Measurements from ENCODE around the gene ZBTB48.

ZBTB48 gene

DNA sequence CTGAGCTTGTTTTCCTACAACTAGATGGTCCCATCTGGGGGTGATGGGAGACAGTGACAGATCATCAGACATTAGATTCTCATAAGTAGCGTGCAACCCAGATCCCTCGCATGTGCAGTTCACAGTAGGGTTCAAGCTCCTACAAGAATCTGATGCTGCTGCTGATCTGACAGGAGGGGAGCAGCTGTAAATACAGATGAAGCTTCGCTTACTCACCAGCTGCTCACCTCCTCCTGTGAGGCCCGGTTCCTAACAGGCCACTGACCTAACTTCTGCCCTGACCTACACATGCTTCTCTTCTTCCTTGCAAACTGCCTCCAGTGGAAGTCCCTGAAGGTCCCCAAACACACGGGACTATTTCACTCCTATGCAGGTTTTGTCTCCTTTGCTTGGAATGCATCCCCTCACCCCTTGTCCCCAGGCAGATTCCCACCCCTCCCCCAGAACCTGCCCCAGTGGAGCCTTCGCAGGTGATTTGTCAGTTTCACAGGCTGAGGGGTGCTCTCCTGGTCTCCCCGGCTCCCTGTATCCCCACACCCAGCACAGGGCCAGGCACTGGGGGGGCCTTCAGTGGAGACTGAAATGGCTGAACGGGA lies 5.7 kb upstream of the ZBTB48 start:
- no peak for DNase-seq

DNA sequence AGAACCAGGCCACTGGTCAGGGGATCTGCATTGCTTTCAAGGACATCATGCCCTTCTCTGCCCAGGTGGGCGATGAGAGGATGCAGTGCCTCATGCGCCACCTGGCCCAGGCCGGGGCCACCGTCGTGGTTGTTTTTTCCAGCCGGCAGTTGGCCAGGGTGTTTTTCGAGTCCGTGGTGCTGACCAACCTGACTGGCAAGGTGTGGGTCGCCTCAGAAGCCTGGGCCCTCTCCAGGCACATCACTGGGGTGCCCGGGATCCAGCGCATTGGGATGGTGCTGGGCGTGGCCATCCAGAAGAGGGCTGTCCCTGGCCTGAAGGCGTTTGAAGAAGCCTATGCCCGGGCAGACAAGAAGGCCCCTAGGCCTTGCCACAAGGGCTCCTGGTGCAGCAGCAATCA lies 5.0 kb upstream of the ZBTB48 start:
- no peak for DNase-seq

DNA sequence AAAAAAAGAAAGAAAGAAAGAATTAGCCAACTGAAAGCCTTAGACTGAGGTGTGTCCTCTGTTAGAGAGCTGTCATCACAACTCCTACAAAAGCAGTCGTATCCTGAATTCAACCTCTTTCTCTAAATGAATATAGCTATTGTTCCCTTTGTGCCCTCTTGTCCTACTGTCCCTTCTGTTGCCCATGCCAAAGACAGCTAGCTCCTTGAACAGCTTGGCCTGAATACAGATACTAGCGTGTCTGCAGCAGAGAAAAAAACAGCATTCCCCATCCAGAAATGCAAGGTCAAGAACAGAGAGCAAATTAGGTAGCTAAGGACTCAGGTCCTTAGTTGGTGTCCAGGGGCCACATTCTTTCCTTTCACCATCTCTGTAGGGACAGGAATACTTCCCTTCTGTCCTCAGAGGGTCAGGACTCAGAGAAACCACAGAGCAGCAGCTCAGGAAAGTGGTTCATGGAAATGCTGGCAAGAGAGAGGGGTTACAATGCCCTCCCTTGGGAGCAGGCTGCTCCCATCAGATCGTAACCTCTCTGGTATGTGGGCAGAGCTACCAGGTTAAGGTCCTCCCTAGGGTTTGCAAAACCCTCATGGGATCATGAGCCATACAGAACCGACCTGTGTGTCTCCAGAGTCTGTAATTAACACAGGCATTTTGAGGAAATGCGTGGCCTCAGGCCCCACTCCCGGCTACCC lies 1.8 kb upstream of the ZBTB48 start:
- no peak for DNase-seq

DNA sequence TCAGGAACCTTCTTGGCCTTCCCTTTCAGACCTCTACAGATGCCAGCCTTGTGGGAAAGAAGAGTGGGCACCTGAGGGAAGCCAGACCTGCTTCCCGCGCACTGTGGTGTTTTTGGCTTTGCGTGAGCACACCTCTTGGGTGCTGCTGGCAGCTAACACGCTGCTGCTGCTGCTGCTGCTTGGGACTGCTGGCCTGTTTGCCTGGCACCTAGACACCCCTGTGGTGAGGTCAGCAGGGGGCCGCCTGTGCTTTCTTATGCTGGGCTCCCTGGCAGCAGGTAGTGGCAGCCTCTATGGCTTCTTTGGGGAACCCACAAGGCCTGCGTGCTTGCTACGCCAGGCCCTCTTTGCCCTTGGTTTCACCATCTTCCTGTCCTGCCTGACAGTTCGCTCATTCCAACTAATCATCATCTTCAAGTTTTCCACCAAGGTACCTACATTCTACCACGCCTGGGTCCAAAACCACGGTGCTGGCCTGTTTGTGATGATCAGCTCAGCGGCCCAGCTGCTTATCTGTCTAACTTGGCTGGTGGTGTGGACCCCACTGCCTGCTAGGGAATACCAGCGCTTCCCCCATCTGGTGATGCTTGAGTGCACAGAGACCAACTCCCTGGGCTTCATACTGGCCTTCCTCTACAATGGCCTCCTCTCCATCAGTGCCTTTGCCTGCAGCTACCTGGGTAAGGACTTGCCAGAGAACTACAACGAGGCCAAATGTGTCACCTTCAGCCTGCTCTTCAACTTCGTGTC lies 995 bp upstream of the ZBTB48 start:
- no peak for DNase-seq

DNA sequence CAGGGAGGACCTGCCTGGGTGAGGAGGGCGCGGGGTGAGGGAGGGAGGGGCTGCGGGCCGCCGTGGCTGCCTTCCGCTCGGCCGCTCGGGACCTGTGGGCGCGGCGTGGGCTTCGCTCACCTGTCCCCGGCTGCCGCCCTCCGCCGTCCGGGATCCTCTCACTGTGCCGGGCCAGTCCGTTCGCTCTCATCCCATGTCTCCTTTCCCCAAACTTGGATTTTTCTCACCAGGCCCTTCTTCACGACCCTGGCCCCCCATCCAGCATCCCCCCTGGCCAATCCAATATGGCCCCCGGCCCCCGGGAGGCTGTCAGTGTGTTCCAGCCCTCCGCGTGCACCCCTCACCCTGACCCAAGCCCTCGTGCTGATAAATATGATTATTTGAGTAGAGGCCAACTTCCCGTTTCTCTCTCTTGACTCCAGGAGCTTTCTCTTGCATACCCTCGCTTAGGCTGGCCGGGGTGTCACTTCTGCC lies 362 bp downstream of the ZBTB48 start:
- DNase-seq = no peak

DNA sequence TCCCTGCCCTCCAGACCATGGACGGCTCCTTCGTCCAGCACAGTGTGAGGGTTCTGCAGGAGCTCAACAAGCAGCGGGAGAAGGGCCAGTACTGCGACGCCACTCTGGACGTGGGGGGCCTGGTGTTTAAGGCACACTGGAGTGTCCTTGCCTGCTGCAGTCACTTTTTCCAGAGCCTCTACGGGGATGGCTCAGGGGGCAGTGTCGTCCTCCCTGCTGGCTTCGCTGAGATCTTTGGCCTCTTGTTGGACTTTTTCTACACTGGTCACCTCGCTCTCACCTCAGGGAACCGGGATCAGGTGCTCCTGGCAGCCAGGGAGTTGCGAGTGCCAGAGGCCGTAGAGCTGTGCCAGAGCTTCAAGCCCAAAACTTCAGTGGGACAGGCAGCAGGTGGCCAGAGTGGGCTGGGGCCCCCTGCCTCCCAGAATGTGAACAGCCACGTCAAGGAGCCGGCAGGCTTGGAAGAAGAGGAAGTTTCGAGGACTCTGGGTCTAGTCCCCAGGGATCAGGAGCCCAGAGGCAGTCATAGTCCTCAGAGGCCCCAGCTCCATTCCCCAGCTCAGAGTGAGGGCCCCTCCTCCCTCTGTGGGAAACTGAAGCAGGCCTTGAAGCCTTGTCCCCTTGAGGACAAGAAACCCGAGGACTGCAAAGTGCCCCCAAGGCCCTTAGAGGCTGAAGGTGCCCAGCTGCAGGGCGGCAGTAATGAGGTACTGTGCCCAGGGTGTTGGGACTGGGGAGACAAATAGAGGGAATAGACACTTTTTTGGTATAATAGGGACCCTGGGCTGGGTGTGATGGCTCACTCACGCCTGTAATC lies 1.0 kb downstream of the ZBTB48 start:
- DNase-seq = no peak

DNA sequence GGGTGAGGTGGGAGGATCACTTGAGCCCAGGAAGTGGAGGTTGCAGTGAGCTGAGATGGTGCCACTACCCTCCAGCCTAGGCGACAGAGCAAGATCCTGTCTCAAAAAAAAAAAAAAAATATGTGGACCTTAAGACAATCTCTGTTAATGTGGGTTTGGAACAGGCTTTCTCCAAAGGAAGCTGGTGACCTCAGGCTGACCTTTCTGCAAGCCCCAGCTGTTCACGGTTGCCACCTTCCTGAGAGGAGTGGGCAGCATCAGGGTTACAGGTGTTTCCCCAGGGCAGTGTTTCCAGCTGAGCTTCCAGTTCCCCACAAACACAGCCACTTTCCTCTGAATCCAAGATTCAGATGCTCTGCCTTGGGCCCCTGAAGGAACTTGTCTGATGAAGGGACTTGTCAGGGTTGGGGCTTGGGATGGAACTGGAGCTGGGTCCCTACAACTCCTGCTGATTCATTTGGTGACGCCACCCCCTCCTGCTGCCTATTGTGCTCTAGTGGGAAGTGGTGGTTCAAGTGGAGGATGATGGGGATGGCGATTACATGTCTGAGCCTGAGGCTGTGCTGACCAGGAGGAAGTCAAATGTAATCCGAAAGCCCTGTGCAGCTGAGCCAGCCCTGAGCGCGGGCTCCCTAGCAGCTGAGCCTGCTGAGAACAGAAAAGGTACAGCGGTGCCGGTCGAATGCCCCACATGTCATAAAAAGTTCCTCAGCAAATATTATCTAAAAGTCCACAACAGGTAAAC lies 1.9 kb downstream of the ZBTB48 start:
- DNase-seq = no peak

DNA sequence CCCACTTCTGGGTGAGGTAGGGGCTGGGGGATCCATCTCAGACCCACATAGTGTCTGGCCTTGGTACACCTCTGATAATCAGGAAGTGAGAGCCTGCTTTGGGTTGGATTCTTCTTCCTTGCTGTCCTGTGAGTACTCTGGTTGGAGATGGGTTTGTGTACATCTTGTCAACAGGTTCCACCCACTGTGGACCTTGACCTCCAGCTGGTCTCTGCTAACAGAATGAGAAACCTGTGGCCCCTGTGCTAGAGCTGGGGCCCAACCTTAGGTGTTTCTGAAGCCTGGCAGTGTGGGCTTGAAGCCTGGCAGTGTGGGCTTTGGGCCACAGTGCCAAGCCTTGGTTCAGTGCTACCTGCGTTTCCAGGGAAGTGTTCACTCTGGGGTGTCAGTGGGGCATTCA lies 2.6 kb downstream of the ZBTB48 start:
- DNase-seq = no peak

DNA sequence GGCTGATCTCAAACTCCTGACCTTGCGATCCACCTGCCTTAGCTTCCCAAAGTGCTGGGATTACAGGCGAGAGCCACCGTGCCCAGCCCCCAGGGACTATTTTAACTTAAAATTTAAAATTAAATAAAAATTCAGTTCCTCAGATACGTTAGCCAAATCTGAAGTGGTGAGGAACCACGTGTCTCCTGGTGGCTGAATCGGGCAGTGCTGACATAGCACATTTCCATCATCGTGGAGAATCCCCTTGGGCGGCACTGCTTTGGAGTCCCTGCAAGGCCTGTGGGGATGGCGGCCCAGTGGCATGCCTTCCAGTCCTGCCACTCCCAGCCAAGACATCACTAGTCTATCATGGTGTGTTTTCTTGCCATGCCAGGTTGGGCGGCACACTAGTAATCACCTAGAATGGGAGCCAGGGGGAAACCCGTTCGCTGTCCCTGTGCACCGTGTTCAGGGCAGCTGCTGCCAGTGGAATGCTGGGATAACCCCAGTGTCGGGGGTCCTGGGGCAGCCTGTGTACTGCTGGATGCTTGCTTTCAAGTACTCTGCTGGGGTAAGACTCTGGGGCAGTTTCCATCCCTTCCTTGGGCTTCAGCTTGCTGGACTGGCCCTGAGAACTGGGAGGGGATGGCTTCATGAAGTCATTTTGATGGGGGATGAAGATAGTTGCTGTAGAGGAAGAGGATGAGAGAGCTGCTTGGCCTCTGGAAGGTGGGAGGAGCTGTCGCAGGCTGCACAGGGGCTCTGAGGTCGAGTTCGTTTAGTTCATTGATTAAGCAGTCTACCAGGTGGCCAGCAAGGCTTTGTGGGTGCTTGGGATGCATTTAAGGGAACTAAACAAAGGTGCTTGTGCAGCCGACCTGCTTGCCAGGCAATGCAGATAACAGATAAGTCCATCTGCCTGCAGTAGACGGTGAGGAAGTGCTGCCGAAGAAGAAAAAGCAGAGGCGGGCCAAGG lies 4.6 kb downstream of the ZBTB48 start:
- DNase-seq = no peak

DNA sequence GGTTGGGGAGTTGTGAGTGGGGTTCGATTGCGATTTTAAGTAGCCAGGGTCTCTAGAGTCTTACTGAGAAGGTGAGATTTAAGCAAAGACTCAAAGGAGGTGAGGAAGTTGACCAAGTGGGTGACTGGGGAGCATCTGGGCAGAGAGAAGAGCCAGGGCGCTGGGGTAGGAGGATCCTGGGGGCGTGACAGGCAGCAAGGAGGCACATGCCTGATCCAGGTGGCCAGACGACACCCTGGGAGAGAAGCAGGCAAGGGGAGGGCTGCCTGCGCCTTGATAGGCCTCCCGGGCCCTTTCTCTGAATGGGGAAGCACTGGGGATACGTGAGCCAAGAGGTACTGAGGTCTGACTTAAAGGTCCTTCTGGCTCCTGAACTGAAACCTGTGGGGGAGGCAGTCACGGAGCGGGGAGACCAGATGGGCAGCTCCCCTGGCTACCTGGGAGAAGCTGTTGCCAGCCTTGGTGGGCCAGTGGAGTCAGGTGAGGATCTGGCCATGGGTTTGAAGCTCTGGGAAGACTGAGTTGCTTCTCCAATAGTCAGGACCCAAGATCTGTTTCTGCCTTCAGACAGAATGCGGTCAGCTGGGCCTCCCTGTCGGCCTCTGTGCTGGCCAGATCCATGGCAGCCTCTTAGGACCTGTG lies 5.4 kb downstream of the ZBTB48 start:
- DNase-seq = no peak

DNA sequence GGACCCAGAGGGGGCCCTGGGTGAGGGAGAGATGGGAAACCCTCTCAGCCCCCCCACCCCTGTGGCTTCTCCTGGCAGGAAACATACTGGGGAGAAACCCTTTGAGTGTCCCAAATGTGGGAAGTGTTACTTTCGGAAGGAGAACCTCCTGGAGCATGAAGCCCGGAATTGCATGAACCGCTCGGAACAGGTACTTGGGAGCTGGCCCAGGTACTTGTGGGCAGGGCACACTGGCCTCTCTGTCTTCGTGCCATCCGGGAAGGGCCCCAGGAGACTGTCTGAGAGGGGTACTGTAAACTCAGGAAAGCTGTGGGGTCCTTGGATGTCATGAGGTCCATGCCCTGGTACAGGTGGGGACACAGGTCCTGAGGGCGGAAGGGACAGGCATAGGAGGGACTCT lies 6.0 kb downstream of the ZBTB48 start:
- DNase-seq = no peak

DNA sequence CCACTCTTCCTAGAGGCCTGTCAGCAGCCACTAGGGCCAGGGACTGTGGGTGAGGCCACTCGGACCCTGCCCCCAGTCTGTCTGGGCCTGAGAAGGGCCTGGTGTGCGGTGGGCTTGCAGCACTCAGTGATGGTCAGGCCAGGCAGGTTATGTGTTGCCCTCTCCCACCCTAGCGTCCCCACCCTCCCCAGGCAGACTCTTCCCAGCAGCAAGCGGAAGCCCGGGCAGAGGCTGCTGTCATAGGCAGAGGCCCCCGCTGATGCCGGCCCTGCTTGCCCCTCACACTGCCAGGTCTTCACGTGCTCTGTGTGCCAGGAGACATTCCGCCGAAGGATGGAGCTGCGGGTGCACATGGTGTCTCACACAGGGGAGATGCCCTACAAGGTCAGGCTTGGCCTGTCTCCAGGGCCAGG lies 6.6 kb downstream of the ZBTB48 start:
- no peak for DNase-seq

DNA sequence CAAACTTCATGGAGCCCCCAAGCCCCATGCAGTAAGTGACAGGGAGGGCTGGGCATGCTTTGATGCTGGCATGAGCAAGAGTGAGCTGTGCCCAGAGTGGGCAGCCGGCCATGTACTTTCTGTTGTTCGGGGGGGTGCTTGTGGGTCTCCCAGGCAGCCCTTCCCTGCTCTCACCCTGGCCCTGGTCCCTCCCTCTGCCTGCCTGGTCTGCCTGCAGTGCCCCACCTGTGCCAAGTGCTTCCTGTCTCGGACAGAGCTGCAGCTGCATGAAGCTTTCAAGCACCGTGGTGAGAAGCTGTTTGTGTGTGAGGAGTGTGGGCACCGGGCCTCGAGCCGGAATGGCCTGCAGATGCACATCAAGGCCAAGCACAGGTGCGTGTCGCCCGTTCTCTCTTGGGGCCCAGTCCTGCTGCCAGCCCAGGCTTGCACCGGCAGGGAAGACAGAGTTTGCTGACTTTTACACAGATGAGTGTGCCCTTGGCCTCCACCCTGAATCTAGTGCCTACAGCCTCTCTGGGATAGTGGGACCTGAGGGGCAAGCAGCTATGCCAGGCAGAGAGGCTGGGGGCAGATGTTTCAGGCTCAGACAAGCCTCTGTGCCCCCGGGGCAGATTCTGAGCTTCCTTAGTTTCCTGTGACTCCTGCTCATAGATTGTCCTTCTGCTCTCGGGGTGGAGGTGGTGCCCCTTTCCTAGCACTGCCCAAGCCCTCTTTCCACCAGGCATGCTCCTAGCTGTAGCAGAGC lies 7.6 kb downstream of the ZBTB48 start:
- no peak for DNase-seq

DNA sequence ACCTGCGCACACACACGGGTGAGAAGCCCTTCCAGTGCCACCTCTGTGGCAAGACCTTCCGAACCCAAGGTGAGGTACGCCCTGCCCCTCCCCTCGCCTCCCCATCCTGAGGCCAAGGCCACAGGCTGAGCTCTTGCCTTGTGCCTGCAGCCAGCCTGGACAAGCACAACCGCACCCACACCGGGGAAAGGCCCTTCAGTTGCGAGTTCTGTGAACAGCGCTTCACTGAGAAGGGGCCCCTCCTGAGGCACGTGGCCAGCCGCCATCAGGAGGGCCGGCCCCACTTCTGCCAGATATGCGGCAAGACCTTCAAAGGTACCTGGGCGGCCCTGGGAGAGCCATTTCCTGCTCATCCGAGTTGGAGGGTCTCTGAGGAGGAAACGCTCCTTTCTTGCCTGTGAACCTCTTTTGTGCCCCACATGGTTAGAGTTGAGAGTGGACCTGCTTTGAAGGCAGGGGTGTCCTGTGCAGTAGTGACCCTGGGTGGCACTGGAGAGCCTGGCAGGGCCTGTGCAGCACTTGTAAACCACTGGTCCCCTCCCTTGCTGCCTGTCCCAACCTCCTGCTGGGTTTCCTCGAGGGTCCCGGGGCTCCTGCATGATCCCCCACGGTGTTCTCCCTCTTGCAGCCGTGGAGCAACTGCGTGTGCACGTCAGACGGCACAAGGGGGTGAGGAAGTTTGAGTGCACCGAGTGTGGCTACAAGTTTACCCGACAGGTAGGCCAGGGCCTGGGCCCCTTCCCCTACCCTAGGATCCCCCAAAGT lies 8.5 kb downstream of the ZBTB48 start:
- no peak for DNase-seq

DNA sequence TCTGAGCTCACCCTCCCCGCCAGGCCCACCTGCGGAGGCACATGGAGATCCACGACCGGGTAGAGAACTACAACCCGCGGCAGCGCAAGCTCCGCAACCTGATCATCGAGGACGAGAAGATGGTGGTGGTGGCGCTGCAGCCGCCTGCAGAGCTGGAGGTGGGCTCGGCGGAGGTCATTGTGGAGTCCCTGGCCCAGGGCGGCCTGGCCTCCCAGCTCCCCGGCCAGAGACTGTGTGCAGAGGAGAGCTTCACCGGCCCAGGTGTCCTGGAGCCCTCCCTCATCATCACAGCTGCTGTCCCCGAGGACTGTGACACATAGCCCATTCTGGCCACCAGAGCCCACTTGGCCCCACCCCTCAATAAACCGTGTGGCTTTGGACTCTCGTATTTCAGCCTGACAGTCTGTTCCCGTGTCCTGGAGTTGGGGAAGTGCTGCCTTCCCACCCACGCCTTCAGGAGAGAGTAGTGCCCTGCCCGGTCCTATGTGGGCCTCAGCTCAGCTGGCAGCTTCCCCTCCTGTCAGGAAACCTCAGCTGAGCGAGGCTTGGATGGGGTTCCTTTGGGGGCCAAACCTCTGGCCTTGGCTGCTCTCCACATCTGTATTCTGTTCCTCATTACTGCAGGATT lies 9.2 kb downstream of the ZBTB48 start:
- DNase-seq = no peak

DNA sequence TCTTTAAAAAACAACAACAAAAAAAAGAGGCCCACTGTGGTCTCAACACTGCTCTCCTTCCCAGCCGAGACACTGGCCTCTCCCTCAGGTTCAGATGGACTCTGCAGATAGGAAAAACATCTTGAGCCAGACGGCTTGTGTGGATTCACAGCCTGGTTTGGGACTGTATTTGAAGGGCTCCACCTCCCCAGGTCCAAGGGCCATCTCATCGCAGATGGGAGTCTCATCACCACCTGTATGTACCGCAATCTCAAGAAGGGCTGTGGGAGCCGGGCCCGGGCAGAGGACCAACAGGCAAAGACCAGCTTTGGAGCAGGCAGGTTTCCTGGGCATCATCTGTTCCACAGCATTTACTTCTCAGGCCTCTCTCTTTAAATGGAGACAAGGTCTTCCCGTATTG lies 10.3 kb downstream of the ZBTB48 start:
- no peak for DNase-seq

DNA sequence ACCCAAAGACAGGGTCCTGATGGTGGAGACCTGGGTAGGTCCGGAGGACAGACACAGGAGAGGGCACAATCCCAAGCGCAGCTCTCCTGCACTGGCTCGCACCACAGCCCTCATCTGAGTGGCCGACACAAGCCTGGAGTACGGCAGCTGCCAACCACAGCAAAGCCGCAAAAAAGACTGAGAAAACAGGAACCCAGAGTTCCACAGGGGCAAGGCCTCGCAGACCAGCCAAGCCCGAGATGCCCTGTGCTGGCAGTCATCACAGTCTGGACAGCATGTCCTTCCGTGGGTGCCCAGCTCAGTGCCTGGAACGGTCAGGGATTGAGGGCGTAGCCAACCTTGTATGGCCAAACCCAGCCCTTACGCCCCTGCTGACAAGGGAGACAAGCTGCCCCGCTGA lies 11.4 kb downstream of the ZBTB48 start:
- no peak for DNase-seq

DNA sequence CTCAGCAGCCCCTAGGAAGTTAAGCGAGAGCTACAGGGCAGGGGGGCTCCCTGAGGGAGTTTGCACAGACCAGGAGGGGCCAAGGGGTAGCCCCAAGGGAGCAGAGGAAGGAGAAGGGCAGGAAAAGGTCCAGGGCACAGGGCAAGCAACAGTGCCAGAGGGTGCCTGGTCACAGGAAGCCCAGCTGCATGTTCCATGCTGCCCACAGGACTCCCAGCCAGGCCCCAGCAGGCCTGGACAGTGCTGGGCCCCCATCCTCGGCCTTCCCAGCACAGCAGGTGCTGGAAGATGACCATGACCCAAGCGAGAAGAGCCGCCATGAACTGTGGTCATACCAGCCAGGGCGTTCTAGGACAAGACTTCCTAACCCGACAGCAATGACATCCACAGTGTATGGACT lies 11.8 kb downstream of the ZBTB48 start:
- DNase-seq = no peak

DNA sequence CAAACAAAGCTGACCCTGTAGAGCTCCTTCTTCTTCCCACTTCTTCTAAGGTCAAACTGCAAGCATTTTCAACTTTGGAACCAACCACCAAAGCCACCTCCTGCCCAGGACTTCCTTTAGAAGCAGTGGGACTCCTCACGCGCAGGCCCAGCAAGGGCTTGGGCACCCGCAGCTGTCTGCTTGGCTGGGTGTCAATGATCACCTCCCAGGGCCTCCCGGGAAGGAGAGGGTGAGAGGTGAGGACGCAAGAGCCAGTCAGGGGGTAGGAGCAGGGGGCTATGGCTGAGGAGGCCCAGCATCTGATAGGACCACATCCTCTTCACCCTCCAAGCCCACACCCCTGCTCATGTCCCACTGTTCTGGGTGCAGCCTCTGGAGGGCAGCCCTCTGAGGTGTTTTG lies 12.6 kb downstream of the ZBTB48 start:
- DNase-seq = no peak
